ENCODE data around the gene MMP17.
A peak's percentile ranks its signal among the peaks of the same experiment; 100 is the strongest.

DNA sequence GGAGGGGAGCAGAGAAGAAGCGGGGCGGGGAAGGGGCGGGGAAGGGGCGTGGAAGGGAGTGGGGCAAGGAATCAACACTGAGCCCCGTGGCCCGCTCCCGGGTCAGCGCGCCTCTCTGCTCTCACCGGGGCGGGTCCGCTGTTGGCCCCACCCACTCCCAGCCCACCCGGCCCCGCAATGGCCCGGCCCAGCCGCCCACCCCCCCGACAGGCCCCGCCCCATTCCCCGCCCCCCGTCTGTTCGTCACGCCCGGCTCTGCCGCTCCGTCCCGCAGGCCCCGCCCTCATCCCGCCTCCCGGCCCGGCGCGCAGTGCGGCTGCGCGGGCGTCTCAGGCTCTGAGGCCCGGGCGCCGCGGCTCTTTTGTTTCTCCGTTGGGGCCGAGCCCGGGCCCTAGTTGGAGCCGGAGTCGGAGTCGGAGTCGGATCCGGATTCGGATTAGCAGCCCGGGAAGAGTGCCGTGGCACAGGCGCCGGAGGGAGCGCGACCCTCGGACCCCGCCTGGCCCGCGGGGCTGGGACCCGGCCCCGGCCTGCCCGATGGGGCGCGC, 66.2 kb downstream of the MMP17 start, which contains the start of gene ULK1:
- TF ChIP-seq POLR2A (IDR thresholded peaks at IDR 0.05; ENCODE audit: low read depth, low read length): peak; percentile 92
- no peak for TF ChIP-seq JUN (IDR thresholded peaks at IDR 0.05; ENCODE audit: borderline replicate concordance, insufficient read depth, insufficient read length, low read depth)
- TF ChIP-seq, protein P1, sequence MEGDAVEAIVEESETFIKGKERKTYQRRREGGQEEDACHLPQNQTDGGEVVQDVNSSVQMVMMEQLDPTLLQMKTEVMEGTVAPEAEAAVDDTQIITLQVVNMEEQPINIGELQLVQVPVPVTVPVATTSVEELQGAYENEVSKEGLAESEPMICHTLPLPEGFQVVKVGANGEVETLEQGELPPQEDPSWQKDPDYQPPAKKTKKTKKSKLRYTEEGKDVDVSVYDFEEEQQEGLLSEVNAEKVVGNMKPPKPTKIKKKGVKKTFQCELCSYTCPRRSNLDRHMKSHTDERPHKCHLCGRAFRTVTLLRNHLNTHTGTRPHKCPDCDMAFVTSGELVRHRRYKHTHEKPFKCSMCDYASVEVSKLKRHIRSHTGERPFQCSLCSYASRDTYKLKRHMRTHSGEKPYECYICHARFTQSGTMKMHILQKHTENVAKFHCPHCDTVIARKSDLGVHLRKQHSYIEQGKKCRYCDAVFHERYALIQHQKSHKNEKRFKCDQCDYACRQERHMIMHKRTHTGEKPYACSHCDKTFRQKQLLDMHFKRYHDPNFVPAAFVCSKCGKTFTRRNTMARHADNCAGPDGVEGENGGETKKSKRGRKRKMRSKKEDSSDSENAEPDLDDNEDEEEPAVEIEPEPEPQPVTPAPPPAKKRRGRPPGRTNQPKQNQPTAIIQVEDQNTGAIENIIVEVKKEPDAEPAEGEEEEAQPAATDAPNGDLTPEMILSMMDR (IDR thresholded peaks at IDR 0.05; ENCODE audit: extremely low read depth in 1 of 2, insufficient read depth in 1 of 2, low read depth in 1 of 2, low read length in 2 of 2): no peak
- TF ChIP-seq POLR2AphosphoS5 (IDR thresholded peaks at IDR 0.05; ENCODE audit: insufficient read depth, low read depth, low read length): peak; percentile 90
- TF ChIP-seq, protein P2, sequence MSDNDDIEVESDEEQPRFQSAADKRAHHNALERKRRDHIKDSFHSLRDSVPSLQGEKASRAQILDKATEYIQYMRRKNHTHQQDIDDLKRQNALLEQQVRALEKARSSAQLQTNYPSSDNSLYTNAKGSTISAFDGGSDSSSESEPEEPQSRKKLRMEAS (IDR thresholded peaks at IDR 0.05; ENCODE audit: insufficient read depth, insufficient read length): no peak
- no peak for TF ChIP-seq EZH2 (IDR thresholded peaks at IDR 0.05; ENCODE audit: borderline replicate concordance, low read depth, low read length, severe bottlenecking)
- TF ChIP-seq FOS (IDR thresholded peaks at IDR 0.05; ENCODE audit: borderline replicate concordance, insufficient read depth, low read length): no peak
